ENCODE data around the gene ZNF267.
A peak's percentile ranks its signal among the peaks of the same experiment; 100 is the strongest.

Gene ZNF267

DNA sequence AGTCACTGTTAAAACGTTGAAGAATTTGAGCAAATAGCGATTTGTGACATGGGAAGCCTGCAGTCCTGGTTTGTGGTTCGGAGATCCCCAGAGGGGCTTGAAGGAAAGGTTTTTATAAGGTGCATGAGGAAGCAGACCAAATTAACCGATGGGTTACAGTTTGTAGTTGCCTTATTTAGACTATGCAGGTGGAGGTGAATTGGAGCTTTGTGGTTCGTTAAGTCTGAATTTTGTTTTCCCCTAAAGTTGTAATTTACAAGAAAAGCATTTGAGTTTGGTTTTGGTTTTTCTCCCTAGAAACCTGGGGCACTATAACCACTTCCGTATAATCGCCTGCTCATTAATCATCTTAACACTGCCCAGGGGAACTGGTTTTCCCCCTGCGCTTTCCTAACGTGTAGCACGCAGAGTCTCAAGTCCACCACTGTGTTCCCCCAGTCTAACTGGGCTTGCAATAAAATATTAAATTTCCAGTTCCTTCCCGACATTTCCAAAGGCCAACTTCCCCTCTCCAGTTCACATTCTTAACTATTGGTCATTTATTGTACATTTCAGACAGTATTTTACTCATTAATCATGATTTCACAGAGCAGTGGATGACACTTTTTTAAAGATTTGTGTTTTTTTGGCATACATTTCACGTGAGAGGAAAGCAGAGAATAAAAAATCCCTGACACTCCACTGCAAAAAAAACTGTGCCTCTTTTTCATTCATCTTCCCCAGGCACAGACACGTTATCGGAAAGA is 932 bp downstream of the ZNF267 start:
- H3K9me3 ChIP-seq (ENCODE audit: insufficient read depth, low read length, severe bottlenecking) = no peaks in the 10 kb centered on the region
- no peak for DNase-seq
- peaks cover 44% of the 10 kb centered on the region for H4K20me1 ChIP-seq (ENCODE audit: insufficient read depth, low read length)
- H2AFZ ChIP-seq (ENCODE audit: low read depth, low read length) = peak overlapping the region; percentile 88
- peak overlapping the region; percentile 98 for H3K9ac ChIP-seq (ENCODE audit: low read depth, low read length)
- H3K27me3 ChIP-seq (ENCODE audit: insufficient read depth, low read length, poor library complexity) = no peaks in the 10 kb centered on the region
- TF ChIP-seq EZH2 (IDR thresholded peaks at IDR 0.05; ENCODE audit: borderline replicate concordance, low read depth, low read length, severe bottlenecking) = no peak
- TF ChIP-seq, protein P1, sequence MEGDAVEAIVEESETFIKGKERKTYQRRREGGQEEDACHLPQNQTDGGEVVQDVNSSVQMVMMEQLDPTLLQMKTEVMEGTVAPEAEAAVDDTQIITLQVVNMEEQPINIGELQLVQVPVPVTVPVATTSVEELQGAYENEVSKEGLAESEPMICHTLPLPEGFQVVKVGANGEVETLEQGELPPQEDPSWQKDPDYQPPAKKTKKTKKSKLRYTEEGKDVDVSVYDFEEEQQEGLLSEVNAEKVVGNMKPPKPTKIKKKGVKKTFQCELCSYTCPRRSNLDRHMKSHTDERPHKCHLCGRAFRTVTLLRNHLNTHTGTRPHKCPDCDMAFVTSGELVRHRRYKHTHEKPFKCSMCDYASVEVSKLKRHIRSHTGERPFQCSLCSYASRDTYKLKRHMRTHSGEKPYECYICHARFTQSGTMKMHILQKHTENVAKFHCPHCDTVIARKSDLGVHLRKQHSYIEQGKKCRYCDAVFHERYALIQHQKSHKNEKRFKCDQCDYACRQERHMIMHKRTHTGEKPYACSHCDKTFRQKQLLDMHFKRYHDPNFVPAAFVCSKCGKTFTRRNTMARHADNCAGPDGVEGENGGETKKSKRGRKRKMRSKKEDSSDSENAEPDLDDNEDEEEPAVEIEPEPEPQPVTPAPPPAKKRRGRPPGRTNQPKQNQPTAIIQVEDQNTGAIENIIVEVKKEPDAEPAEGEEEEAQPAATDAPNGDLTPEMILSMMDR (IDR thresholded peaks at IDR 0.05; ENCODE audit: borderline replicate concordance, extremely low read depth, low read length, poor library complexity, severe bottlenecking) = no peak
- H3K4me1 ChIP-seq (ENCODE audit: insufficient read depth, low read length) = peaks cover 52% of the 10 kb centered on the region
- ATAC-seq (ENCODE audit: insufficient read depth, low read depth) = peak; percentile 34; the same call in 2 of the 3 replicates
- peak overlapping the region; percentile 77 to 96 for H3K4me3 ChIP-seq (ENCODE audit: low read depth in 1 of 2, low read length in 2 of 2)
- peaks cover 42% of the 10 kb centered on the region for H3K36me3 ChIP-seq (ENCODE audit: insufficient read depth, low read length)
- H3K27ac ChIP-seq (ENCODE audit: low read length) = peak overlapping the region; percentile 93
- peak overlapping the region; percentile 82 for H3K4me2 ChIP-seq (ENCODE audit: insufficient read depth, low read length)
- peaks cover 63% of the 10 kb centered on the region for H3K79me2 ChIP-seq (ENCODE audit: insufficient read depth, low read length)

GRCh38 chr16:31875112-31875803 is 1.7 kb downstream of the ZNF267 start:
- Histone ChIP-seq H4K20me1 (ENCODE audit: insufficient read depth, low read length) (peaks cover 51% of the 10 kb centered on the region), H3K27ac (ENCODE audit: low read length) (peak overlapping the region; percentile 93; the same call in 1 of the 2 replicates), H3K36me3 (ENCODE audit: insufficient read depth, low read length) (peaks cover 49% of the 10 kb centered on the region), H3K27me3 (ENCODE audit: insufficient read depth, low read length, poor library complexity) (no peaks in the 10 kb centered on the region), H3K9me3 (ENCODE audit: insufficient read depth, low read length, severe bottlenecking) (no peaks in the 10 kb centered on the region), H3K4me3 (ENCODE audit: low read depth in 1 of 2, low read length in 2 of 2) (peak overlapping the region; percentile 77 to 96; a peak in 3 of 4 replicates), H3K4me1 (ENCODE audit: insufficient read depth, low read length) (peaks cover 47% of the 10 kb centered on the region), H3K9ac (ENCODE audit: low read depth, low read length) (peak overlapping the region; percentile 98), H3K79me2 (ENCODE audit: insufficient read depth, low read length) (peaks cover 70% of the 10 kb centered on the region), H2AFZ (ENCODE audit: low read depth, low read length) (no peak overlapping the region), H3K4me2 (ENCODE audit: insufficient read depth, low read length) (peak overlapping the region; percentile 82)
- no peak for ATAC-seq (ENCODE audit: insufficient read depth, low read depth)
- no peak for TF ChIP-seq EZH2 (IDR thresholded peaks at IDR 0.05; ENCODE audit: borderline replicate concordance, low read depth, low read length, severe bottlenecking)
- TF ChIP-seq, protein P1 (IDR thresholded peaks at IDR 0.05; ENCODE audit: borderline replicate concordance, extremely low read depth, low read length, poor library complexity, severe bottlenecking) = no peak
- DNase-seq = no peak

DNA sequence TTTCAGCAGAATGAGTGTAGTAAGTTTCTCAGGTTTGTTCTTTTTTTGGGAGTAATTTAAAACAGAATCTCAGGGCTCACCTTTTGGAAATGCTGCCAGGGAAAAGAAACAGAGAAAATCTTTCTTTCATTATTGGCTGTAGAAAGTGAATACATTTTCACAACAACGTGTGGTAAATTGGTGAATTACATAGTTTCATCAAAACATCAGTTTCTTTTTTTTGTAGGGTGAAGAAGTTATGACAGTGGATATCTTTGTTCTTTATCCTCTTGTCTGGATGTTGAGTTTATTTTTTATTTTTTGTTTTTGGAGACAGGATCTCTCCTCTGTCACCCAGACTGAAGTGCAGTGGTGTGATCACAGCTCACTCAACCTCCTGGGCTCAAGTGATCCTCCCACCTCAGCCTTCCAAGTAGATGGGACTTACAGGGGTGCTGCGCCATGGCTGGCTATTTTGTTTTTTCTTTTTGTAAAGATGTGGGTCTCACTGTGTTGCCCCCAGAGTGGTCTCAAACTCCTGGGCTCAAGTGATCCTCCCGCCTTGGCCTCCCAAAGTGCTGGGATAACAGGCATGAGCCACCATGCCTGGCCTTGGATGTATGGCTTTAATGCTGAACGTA is 2.4 kb downstream of the ZNF267 start:
- Histone ChIP-seq H3K79me2 (ENCODE audit: insufficient read depth, low read length) (peaks cover 78% of the 10 kb centered on the region), H3K36me3 (ENCODE audit: insufficient read depth, low read length) (peaks cover 55% of the 10 kb centered on the region), H3K4me3 (ENCODE audit: low read depth in 1 of 2, low read length in 2 of 2) (no peak overlapping the region), H3K4me2 (ENCODE audit: insufficient read depth, low read length) (peak overlapping the region; percentile 82), H3K27me3 (ENCODE audit: insufficient read depth, low read length, poor library complexity) (no peaks in the 10 kb centered on the region), H3K4me1 (ENCODE audit: insufficient read depth, low read length) (peaks cover 52% of the 10 kb centered on the region), H3K9ac (ENCODE audit: low read depth, low read length) (peak overlapping the region; percentile 98; the same call in 1 of the 2 replicates), H4K20me1 (ENCODE audit: insufficient read depth, low read length) (peaks cover 57% of the 10 kb centered on the region), H3K9me3 (ENCODE audit: insufficient read depth, low read length, severe bottlenecking) (no peaks in the 10 kb centered on the region), H2AFZ (ENCODE audit: low read depth, low read length) (no peak overlapping the region), H3K27ac (ENCODE audit: low read length) (peak overlapping the region; percentile 93; the same call in 1 of the 2 replicates)
- no peak for DNase-seq
- TF ChIP-seq, protein P1 (IDR thresholded peaks at IDR 0.05; ENCODE audit: borderline replicate concordance, extremely low read depth, low read length, poor library complexity, severe bottlenecking) = no peak
- TF ChIP-seq EZH2 (IDR thresholded peaks at IDR 0.05; ENCODE audit: borderline replicate concordance, low read depth, low read length, severe bottlenecking) = no peak
- ATAC-seq (ENCODE audit: insufficient read depth, low read depth) = no peak
